H9 (cell line): Measurements from ENCODE around the gene MAML3. TPM values are rescaled to one million over a fixed set of nuclear protein-coding genes. Genes with fewer than 3 reads are reported as not detected.

ENCODE experiments used
- DNase-seq: peaks from one replicate; pipeline ENCODE4 v3.0.0-alpha.2; 2017
- H2AFZ ChIP-seq: one replicate; pipeline ENCODE4 v1.6.1; 2013; ENCODE audit warnings: mild to moderate bottlenecking, low read length, control low read depth, moderate library complexity
- H2AK5ac ChIP-seq: 2 replicates; pipeline ENCODE4 v1.6.1; 2013; ENCODE audit warnings: low read length, control low read depth, mixed read lengths; ENCODE audit not compliant: insufficient read length
- H2BK120ac ChIP-seq: one replicate; pipeline ENCODE4 v1.6.1; 2013; ENCODE audit warnings: low read depth, mild to moderate bottlenecking, low read length, control low read depth, inconsistent platforms; ENCODE audit not compliant: poor library complexity, severe bottlenecking
- H2BK12ac ChIP-seq: 2 replicates; pipeline ENCODE4 v1.6.1; 2013; ENCODE audit warnings: low read length, control low read depth, mixed read lengths, low read depth; ENCODE audit not compliant: insufficient read length
- H2BK15ac ChIP-seq: 2 replicates; pipeline ENCODE4 v1.6.1; 2013; ENCODE audit warnings: low read depth, low read length, control low read depth
- H2BK20ac ChIP-seq: one replicate; pipeline ENCODE4 v1.6.1; 2013; ENCODE audit warnings: low read depth, mild to moderate bottlenecking, low read length, control low read depth, inconsistent platforms; ENCODE audit not compliant: poor library complexity, severe bottlenecking
- H2BK5ac ChIP-seq: 2 replicates; pipeline ENCODE4 v1.6.1; 2013; ENCODE audit warnings: low read length, control low read depth, mixed read lengths; ENCODE audit not compliant: insufficient read length
- H3K14ac ChIP-seq: 2 replicates; pipeline ENCODE4 v1.6.1; 2013; ENCODE audit warnings: low read length, control low read depth; ENCODE audit not compliant: insufficient read depth
- H3K18ac ChIP-seq: 2 replicates; pipeline ENCODE4 v1.6.1; 2013; ENCODE audit warnings: low read depth, mild to moderate bottlenecking, mixed read lengths, low read length, control low read depth; ENCODE audit not compliant: insufficient read length
- H3K23ac ChIP-seq: 2 replicates; pipeline ENCODE4 v1.6.1; 2013; ENCODE audit warnings: low read length, control low read depth, mixed read lengths, low read depth; ENCODE audit not compliant: insufficient read length
- H3K23me2 ChIP-seq: 2 replicates; pipeline ENCODE4 v1.6.1; 2013; ENCODE audit warnings: low read depth, mild to moderate bottlenecking, mixed read lengths, low read length, control low read depth; ENCODE audit not compliant: insufficient read length, poor library complexity, severe bottlenecking
- H3K27ac ChIP-seq: 2 replicates; pipeline ENCODE4 v1.5.1; 2013; ENCODE audit warnings: low read length, control low read depth, mixed read lengths, low read depth; ENCODE audit not compliant: insufficient read length
- H3K27me3 ChIP-seq: 2 replicates; pipeline ENCODE4 v1.6.1; 2013; ENCODE audit warnings: low read length, control low read depth, inconsistent platforms; ENCODE audit not compliant: insufficient read depth
- H3K4ac ChIP-seq: 2 replicates; pipeline ENCODE4 v1.6.1; 2013; ENCODE audit warnings: low read depth, mild to moderate bottlenecking, control low read depth, inconsistent platforms, low read length, moderate library complexity
- H3K4me1 ChIP-seq: 2 replicates; pipeline ENCODE4 v1.6.1; 2013; ENCODE audit warnings: low read length, control low read depth, inconsistent platforms; ENCODE audit not compliant: insufficient read depth
- H3K4me2 ChIP-seq: 2 replicates; pipeline ENCODE4 v1.6.1; 2013; ENCODE audit warnings: low read length, control low read depth, mixed read lengths; ENCODE audit not compliant: insufficient read length, insufficient read depth
- H3K56ac ChIP-seq: 2 replicates; pipeline ENCODE4 v1.6.1; 2013; ENCODE audit warnings: low read depth, mild to moderate bottlenecking, mixed read lengths, low read length, control low read depth; ENCODE audit not compliant: insufficient read length
- H3K79me1 ChIP-seq: 2 replicates; pipeline ENCODE4 v1.6.1; 2013; ENCODE audit warnings: low read depth, mild to moderate bottlenecking, moderate library complexity, low read length, control low read depth, inconsistent platforms; ENCODE audit not compliant: insufficient read depth, poor library complexity, severe bottlenecking
- H3K79me2 ChIP-seq: 2 replicates; pipeline ENCODE4 v1.6.1; 2013; ENCODE audit warnings: low read length, control low read depth, inconsistent platforms; ENCODE audit not compliant: insufficient read depth
- H3K9ac ChIP-seq: 2 replicates; pipeline ENCODE4 v1.6.1; 2013; ENCODE audit warnings: low read length, control low read depth, mixed read lengths; ENCODE audit not compliant: insufficient read length; ENCODE audit errors: extremely low read depth
- H3K9me3 ChIP-seq: one replicate; pipeline ENCODE4 v1.6.1; 2013; ENCODE audit warnings: low read depth, low read length, inconsistent platforms; ENCODE audit not compliant: control insufficient read depth
- H3T11ph ChIP-seq: one replicate; pipeline ENCODE4 v1.6.1; 2013; ENCODE audit warnings: mild to moderate bottlenecking, low read length, control low read depth, inconsistent platforms
- H4K20me1 ChIP-seq: one replicate; pipeline ENCODE4 v1.6.1; 2013; ENCODE audit not compliant: control insufficient read depth, insufficient read length, insufficient read depth
- H4K5ac ChIP-seq: 2 replicates; pipeline ENCODE4 v1.6.1; 2013; ENCODE audit warnings: low read depth, mild to moderate bottlenecking, mixed read lengths, low read length, control low read depth; ENCODE audit not compliant: insufficient read length
- H4K8ac ChIP-seq: replicated peaks from 2 replicates; pipeline ENCODE4 v1.6.1; 2013; ENCODE audit warnings: low read length, control low read depth, mixed read lengths, low read depth; ENCODE audit not compliant: insufficient read length
- H4K91ac ChIP-seq: 2 replicates; pipeline ENCODE4 v1.6.1; 2013; ENCODE audit warnings: low read depth, mild to moderate bottlenecking, moderate library complexity, mixed read lengths, low read length, control low read depth; ENCODE audit not compliant: insufficient read length
- H3K27ac Mint-ChIP-seq, 3 experiments: 2 replicates in 2 of 3; 3 replicates in 1 of 3; pipeline ENCODE4 v1.8.0; 2020 to 2021; ENCODE audit warnings: mixed read lengths in 3 of 3, mild to moderate bottlenecking in 1 of 3, moderate library complexity in 1 of 3
- H3K27me3 Mint-ChIP-seq: 2 replicates; pipeline ENCODE4 v1.8.0; 2021; ENCODE audit warnings: low read depth, mild to moderate bottlenecking, moderate library complexity, mixed read lengths
- H3K36me3 Mint-ChIP-seq, 3 experiments: 2 replicates in 2 of 3; 3 replicates in 1 of 3; pipeline ENCODE4 v1.8.0; 2020 to 2021; ENCODE audit warnings: low read depth in 3 of 3, mixed read lengths in 3 of 3; ENCODE audit not compliant: insufficient read depth in 1 of 3
- H3K4me1 Mint-ChIP-seq, 2 experiments: 2 replicates each; pipeline ENCODE4 v1.8.0; 2020; ENCODE audit warnings: mixed read lengths in 2 of 2
- H3K4me3 Mint-ChIP-seq, 2 experiments: 2 replicates in 1 of 2; 3 replicates in 1 of 2; pipeline ENCODE4 v1.8.0; 2020 to 2021; ENCODE audit warnings: mild to moderate bottlenecking in 2 of 2, mixed read lengths in 2 of 2, moderate library complexity in 1 of 2
- H3K9me3 Mint-ChIP-seq, 2 experiments: 2 replicates in 1 of 2; 3 replicates in 1 of 2; pipeline ENCODE4 v1.8.0; 2020; ENCODE audit warnings: mild to moderate bottlenecking in 2 of 2, mixed read lengths in 2 of 2, moderate library complexity in 1 of 2
- WGBS: extraction: QIAGEN DNeasy Blood & Tissue Kit; methylation state at CpG from one replicate; pipeline ENCODE4 v1.1.7; 2013; ENCODE audit warnings: missing lambda C conversion rate, low lambda C conversion rate, mixed read lengths; ENCODE audit not compliant: insufficient read length; ENCODE audit errors: extremely low coverage; 5-methylcytosine and 5-hydroxymethylcytosine counted together
- total RNA-seq: library from RNA; stranded (reverse); gene quantifications from 2 replicates; pipeline ENCODE4 v1.2.1, GENCODE V29; 2021
- TF ChIP-seq, protein P1 (sequence below): fragments of 200-600 bp; sonication (generic); conservative IDR thresholded peaks from 3 replicates; pipeline ENCODE4 v1.8.0; 2021; ENCODE audit warnings: antibody characterized with exemption, mild to moderate bottlenecking

Gene MAML3
- total RNA-seq, 1 experiment from 2014 or later = 3.9 TPM

- H3K79me2 ChIP-seq = no peaks in the 10 kb centered on the region
- no CpG with 5 or more reads among the region's 4 CpGs for WGBS
- Mint-ChIP-seq H3K4me1 (no peaks in the 10 kb centered on the region), H3K27me3 (peaks cover 3% of the 10 kb centered on the region), H3K4me3 (no peak overlapping the region), H3K27ac (no peak overlapping the region; a peak in 1 of 7 replicates), H3K9me3 (peaks cover 5 to 7% of the 10 kb centered on the region in 2 experiments; a peak in 4 of 5 replicates), H3K36me3 (peaks cover 5 to 17% (median 6%) of the 10 kb centered on the region in 3 experiments; a peak in 5 of 7 replicates)
- no peak overlapping the region for H2BK15ac ChIP-seq
- H3K79me1 ChIP-seq = no peaks in the 10 kb centered on the region
- H3K56ac ChIP-seq = no peak overlapping the region
- H3K4ac ChIP-seq = no peak overlapping the region
- no peak overlapping the region for H3T11ph ChIP-seq
- no peaks in the 10 kb centered on the region for H3K23me2 ChIP-seq
- H4K8ac ChIP-seq = no peak overlapping the region
- no peak overlapping the region for H2AK5ac ChIP-seq
- no peak for DNase-seq
- no peak overlapping the region for H3K23ac ChIP-seq
- no peak overlapping the region for H2BK5ac ChIP-seq
- no peaks in the 10 kb centered on the region for H3K27me3 ChIP-seq
- H3K9me3 ChIP-seq = no peaks in the 10 kb centered on the region
- no peak overlapping the region for H2BK120ac ChIP-seq
- H2BK20ac ChIP-seq = no peak overlapping the region
- H4K5ac ChIP-seq = no peak overlapping the region
- TF ChIP-seq, protein P1, sequence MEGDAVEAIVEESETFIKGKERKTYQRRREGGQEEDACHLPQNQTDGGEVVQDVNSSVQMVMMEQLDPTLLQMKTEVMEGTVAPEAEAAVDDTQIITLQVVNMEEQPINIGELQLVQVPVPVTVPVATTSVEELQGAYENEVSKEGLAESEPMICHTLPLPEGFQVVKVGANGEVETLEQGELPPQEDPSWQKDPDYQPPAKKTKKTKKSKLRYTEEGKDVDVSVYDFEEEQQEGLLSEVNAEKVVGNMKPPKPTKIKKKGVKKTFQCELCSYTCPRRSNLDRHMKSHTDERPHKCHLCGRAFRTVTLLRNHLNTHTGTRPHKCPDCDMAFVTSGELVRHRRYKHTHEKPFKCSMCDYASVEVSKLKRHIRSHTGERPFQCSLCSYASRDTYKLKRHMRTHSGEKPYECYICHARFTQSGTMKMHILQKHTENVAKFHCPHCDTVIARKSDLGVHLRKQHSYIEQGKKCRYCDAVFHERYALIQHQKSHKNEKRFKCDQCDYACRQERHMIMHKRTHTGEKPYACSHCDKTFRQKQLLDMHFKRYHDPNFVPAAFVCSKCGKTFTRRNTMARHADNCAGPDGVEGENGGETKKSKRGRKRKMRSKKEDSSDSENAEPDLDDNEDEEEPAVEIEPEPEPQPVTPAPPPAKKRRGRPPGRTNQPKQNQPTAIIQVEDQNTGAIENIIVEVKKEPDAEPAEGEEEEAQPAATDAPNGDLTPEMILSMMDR = peak; percentile 52
- H3K14ac ChIP-seq = no peak overlapping the region
- H3K27ac ChIP-seq = no peak overlapping the region
- no peak overlapping the region for H4K91ac ChIP-seq
- no peaks in the 10 kb centered on the region for H4K20me1 ChIP-seq
- H3K4me1 ChIP-seq = no peaks in the 10 kb centered on the region
- no peak overlapping the region for H3K4me2 ChIP-seq
- no peak overlapping the region for H2AFZ ChIP-seq
- no peak overlapping the region for H2BK12ac ChIP-seq
- no peak overlapping the region for H3K18ac ChIP-seq
- no peak overlapping the region for H3K9ac ChIP-seq
These were observed 449.0 kb downstream of the MAML3 start for GRCh38 chr4:139704915-139705485.
